GM18499 (cell line): ENCODE measurements around the gene BUD23.
"Not testable (repeated sequence)": the region's sequence is repeated elsewhere in the genome, so short reads cannot be mapped to it uniquely, and the experiment has no call there.

ENCODE experiments used
- ATAC-seq: cut with Tn5 transposase; IDR thresholded peaks from one replicate; pipeline ENCODE4 v1.9.1; 2021; ENCODE audit warnings: moderate number of reproducible peaks; ENCODE audit not compliant: insufficient read depth, unreplicated experiment

The BUD23 gene

GRCh38 chr7:73717025-73717807, 33.8 kb downstream of the BUD23 start:
- ATAC-seq: no peak

DNA sequence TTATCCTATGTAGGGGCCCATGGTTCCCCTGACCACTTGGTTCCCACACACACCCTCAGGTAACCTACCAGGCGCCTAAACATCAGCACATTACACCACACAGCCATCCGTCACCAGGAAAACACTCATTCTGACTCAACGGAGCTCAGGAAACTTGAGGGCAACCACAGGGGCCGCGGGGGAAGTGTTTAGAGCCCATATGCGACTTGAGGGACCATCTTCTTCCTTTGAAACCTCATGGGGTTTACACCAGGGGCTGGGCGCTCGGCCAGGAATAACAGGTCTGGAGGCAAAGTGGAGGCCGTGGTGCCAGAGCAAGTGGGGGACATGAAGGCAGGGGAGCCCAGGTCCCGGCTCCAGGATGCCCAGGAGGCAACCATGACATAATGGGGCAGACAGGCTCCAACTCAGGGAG, 34.6 kb downstream of the BUD23 start:
- ATAC-seq: no peak

- ATAC-seq: no peak
Measured at GRCh38 chr7:73718438-73718881, 35.1 kb downstream of the BUD23 start.

DNA sequence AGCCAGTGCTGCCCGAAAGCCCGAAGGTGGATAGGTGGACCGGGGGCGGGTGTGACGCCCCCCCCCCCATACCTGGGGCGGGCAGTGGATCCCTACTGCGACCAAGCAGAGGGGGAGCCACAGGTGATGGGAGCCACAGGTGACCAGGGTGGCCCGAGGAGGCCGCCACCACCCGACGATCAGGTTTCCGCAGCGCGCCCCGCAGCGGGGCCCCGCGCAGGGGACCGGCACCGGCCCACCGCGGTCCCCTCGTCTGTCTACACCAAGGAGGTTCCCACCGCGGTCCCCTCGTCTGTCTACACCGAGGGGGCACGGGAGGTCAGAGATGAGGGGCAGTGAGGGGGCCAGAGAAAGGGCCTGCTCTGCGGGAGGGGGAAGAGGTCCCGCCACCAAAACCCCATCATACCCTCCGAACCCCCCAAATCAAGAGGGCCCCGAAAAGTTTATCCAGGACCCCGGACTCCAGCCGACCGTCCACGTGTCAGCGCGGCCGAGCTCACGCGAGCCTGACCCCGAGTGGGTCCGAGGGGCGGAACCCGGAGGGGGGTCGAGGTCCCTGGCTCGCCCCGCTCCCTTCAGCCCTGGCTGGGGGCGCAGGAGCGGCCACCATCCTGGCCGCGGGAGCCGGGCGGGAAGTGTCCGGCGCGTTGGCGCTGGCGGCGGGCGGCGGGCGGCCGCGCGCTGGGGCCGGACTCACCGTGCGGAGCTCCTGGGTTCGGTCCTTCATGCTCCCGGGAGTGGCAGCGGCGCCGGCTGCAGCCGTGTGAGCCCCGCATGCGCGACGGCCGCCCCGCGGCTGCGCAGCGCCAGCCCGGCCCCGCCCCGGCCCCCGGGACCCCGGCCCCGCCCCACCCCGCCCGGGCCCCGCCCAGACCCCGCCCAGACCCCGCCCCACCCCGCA, 35.8 kb downstream of the BUD23 start, which contains the start of gene STX1A:
Gene STX1A, minus strand, starts transcription at position 765 of the 901 bp plus-strand sequence. Its CDS starts 38 bp downstream, at position 727.
- no peak for ATAC-seq

GRCh38 chr7:73719806-73720169, 36.4 kb downstream of the BUD23 start:
- ATAC-seq: no peak

GRCh38 chr7:73720443-73720842, 37.0 kb downstream of the BUD23 start:
- not testable (repeated sequence) for ATAC-seq

DNA sequence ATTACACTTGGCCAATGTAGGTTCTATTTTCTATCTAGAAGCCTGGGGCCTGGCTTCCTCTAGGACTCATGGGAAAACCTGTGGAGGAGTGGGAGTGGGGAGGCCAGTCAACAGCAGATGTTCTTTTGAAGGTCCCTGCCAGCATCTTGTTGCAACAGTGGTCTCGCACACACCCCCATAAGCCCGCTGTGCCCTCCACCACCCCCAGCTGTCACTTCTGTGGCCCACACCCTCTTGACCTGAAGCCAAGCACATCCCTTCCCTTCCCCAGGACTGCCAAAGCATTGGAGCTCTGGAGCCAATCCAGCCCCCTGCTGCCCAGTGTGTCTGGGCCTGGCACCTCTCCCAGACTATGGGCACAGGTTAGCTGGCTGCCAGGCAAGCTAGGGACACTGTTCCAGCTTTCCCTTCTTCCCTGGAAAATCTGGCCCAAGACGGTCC, 38.0 kb downstream of the BUD23 start:
- ATAC-seq: no peak

GRCh38 chr7:73722182-73722581, 38.8 kb downstream of the BUD23 start:
- not testable (repeated sequence) for ATAC-seq

DNA sequence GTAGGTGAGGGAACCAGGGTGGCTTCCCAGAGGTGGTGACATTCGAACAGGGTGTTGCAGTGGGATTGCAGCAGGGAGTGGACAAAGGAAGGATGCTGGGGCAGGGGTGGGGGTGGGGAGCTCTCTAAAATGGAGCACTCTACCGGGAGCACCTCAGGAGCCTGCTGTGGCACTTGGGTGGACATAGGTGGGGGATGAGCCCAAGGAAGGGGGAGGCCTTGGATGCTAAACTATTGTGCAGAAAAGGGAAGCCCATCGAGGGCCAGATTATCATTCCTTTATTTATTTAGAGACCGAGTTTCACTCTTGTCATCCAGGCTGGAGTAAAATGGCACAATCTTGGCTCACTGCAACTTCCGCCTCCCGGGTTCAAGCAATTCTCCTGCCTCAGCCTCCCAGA, 39.4 kb downstream of the BUD23 start:
- no peak for ATAC-seq

DNA sequence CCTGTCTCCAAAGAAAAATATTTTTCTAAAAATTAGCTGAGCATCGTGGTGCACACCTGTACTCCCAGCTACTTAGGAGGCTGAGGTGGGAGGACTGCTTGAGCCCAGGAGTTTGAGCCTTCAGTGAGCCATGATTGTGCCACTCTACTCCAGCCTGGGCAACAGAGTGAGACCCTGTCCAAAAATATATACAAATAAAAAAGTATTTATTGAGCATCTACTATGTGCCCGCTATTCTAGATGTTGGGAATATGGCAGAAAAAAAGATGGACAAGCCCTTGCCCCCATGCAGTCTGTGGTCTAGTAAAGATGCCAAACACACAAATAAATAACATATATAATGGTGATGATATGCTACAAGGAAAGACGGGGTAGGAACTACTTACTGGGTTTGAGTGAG, 40.4 kb downstream of the BUD23 start:
- no peak for ATAC-seq

GRCh38 chr7:73726083-73726466, 42.7 kb downstream of the BUD23 start:
- no peak for ATAC-seq

GRCh38 chr7:73727952-73728351, 44.6 kb downstream of the BUD23 start:
- ATAC-seq: no peak

- ATAC-seq: no peak
Measured at GRCh38 chr7:73728551-73728950, 45.2 kb downstream of the BUD23 start.

- ATAC-seq: no peak
Measured at GRCh38 chr7:73730485-73730884, 47.1 kb downstream of the BUD23 start.

DNA sequence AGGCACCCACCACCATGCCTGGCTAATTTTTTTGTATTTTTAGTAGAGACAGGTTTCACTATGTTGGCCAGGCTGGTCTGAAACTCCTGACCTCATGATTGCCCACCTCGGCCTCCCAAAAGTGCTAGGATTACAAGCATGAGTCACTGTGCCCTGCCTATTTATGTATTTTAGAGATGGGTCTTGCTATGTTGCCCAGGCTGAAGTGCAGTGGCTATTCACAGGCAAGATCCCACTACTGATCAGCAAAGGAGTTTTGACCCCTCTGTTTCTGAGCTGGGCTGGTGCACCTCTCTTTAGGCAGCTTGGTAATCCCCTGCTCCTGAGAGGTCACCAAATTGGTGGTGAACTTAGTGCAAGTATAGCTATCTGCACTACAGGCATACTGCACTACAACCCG, 49.0 kb downstream of the BUD23 start:
- ATAC-seq: no peak

GRCh38 chr7:73734619-73735527, 51.5 kb downstream of the BUD23 start:
- ATAC-seq: no peak

DNA sequence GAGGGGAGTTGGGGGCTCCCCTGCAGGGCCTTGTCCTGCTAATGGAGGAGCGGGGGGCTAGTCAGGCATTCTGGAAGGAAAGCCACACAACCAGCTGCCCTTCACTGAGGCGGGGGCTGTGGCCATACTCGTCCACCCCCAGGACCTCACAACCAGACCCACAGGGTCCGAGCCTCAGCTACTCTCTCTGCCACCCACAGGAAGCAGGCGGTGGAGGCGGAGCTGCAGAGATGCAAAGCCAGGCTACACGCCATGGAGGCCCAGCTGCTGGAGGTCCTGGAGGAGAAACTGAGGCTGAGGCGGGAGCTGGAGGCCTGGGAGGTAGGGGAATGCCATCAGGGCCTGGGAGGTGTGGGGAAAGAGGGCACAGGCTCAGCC, 52.1 kb downstream of the BUD23 start:
- no peak for ATAC-seq

DNA sequence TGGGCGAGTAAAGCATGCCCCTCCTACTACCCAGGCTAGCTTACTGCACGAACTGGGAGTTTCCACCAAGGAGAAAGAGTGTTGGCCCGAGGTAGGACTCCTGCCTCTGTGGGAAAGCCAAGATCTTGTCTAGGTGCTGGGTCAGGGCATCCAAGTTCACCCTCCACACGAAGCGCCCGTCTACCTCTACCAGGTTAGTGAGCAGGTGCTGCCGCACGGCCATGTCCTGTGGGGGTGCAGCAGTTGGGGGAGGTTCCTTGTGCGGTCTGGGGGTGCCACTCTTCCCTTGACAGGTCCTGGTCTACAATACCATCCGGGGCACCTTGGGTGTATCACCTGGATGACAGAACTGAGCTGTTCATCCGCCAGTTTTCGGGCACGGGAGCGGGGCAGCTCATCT, 53.5 kb downstream of the BUD23 start:
- ATAC-seq: no peak

DNA sequence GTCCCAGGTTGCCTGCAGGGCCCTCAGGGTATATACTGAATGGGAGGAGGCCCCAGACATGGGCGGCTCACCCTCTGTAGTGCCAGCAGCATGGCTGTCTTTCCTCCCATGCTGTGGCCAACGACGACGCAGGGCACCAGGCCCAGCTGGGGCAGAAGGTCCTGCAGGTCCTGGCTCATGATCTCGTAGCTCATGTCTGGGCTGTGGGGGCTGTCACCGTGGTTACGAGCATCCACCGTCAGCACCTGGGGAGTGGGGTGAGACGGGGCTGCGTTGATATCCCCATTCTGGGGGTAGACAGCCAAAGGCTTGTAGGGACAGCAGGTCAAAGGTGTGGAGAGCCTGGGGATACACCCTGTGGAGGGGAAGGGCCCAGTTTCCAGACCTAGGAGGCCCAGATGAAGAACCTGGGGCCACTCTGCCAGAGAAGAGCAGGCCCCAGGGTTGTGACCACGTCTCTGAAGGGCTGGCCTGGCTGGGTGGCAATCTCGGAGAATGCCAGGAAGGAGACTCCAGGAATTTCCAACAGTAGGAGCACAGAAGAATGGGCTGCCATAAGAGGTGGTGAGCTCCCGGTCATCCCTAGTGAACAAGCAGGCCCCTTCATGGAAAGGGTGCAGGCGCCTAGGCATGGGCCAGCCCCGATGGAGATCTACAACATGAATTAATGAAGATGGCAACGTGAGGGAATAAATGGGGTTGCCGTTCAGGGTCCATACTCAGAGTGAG, 54.3 kb downstream of the BUD23 start:
- ATAC-seq: no peak

DNA sequence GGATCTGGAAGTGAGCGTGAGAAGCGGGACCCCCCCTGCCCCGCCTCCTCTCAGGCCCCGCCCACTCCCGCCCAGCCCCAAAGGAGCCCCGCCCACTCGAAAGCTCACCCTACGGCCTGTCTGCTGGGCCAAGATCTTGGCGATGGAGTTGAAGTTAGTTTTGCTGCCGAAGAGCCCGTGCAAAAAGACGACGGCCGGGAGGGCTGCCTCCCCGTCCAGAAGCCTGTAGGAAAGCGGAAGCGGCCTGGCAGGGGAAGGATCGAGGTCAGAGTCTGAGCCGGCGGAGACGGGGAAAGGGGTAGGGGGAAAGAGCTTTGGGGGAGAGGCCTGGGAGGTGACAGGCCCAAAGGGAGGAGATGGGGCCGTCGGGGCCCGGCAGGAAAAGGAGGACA, 54.8 kb downstream of the BUD23 start:
- ATAC-seq: no peak
